SK-N-SH (cell line): ENCODE measurements around the gene TMEM218. TPM values are rescaled to one million over a fixed set of nuclear protein-coding genes. Genes with fewer than 3 reads are reported as not detected.

ENCODE experiments used
- CTCF ChIA-PET: fragments of 300-600, 350-600 bp; formaldehyde crosslinking; extraction: SDS; loops from one replicate; lab custom pipeline; 2021; lab: Yijun Ruan, JAX
- POLR2A ChIA-PET: fragments of 350-600 bp; sonication (Branson Sonifier 250); formaldehyde crosslinking; extraction: SDS; loops from one replicate; lab custom pipeline; 2020; ENCODE audit warnings: antibody characterized with exemption, inconsistent platforms; lab: Yijun Ruan, JAX
- DNase-seq: peaks from one replicate; pipeline ENCODE4 v3.0.0; 2012
- H2AFZ ChIP-seq: fragments of 200-600 bp; sonication (generic); 2 replicates; pipeline ENCODE4 v1.8.1; 2016; ENCODE audit warnings: antibody characterized with exemption, mild to moderate bottlenecking, low read depth
- H3F3A ChIP-seq: fragments of 200-600 bp; sonication (generic); replicated peaks from 2 replicates; pipeline ENCODE3; 2016; ENCODE audit warnings: antibody characterized with exemption, mild to moderate bottlenecking; ENCODE audit not compliant: insufficient read depth
- H3K27ac ChIP-seq, 2 experiments: fragments of 200-500 bp in 1 of 2; fragments of 200-600 bp in 1 of 2; sonication (Bioruptor generic) in 1 of 2; sonication (generic), shearing (Covaris generic) in 1 of 2; 2 replicates each; pipeline versions ENCODE4 v1.5.1 to v1.6.1; 2014 to 2016; ENCODE audit warnings: low read depth in 2 of 2, inconsistent platforms in 1 of 2, low read length in 1 of 2, mild to moderate bottlenecking in 1 of 2, mixed read lengths in 1 of 2
- H3K27me3 ChIP-seq: fragments of 200-600 bp; sonication (generic), shearing (Covaris generic); 2 replicates; pipeline ENCODE4 v1.6.1; 2016; ENCODE audit warnings: mixed run types; ENCODE audit not compliant: insufficient read depth
- H3K36me3 ChIP-seq, 2 experiments: fragments of 200-500 bp in 1 of 2; fragments of 200-600 bp in 1 of 2; sonication (Bioruptor generic) in 1 of 2; sonication (generic) in 1 of 2; replicated peaks in 1 of 2; 2 replicates each; pipeline versions ENCODE3 to v1.5.1; 2014 to 2016; ENCODE audit warnings: low read length in 1 of 2, mild to moderate bottlenecking in 1 of 2; ENCODE audit not compliant: insufficient read depth in 2 of 2, control insufficient read depth in 1 of 2
- H3K4me1 ChIP-seq, 2 experiments: fragments of 200-500 bp in 1 of 2; fragments of 200-600 bp in 1 of 2; sonication (Bioruptor generic) in 1 of 2; sonication (generic), shearing (Covaris generic) in 1 of 2; 2 replicates each; pipeline versions ENCODE4 v1.5.1 to v1.6.1; 2014 to 2016; ENCODE audit warnings: low read depth in 1 of 2, low read length in 1 of 2, mixed run types in 1 of 2; ENCODE audit not compliant: insufficient read depth in 2 of 2, control insufficient read depth in 1 of 2
- H3K4me2 ChIP-seq: fragments of 200-600 bp; sonication (generic), shearing (Covaris generic); 2 replicates; pipeline ENCODE4 v1.6.1; 2017; ENCODE audit warnings: mixed run types
- H3K4me3 ChIP-seq, 2 experiments: fragments of 200-500 bp in 1 of 2; fragments of 200-600 bp in 1 of 2; sonication (Bioruptor generic) in 1 of 2; sonication (generic), shearing (Covaris generic) in 1 of 2; 2 replicates each; pipeline versions ENCODE4 v1.5.1 to v1.8.1; 2014 to 2016; ENCODE audit warnings: low read depth in 2 of 2, inconsistent platforms in 1 of 2, low read length in 1 of 2, mild to moderate bottlenecking in 1 of 2, mixed read lengths in 1 of 2, moderate library complexity in 1 of 2
- H3K79me2 ChIP-seq: fragments of 200-600 bp; sonication (generic); 2 replicates; pipeline ENCODE4 v1.8.1; 2017; ENCODE audit warnings: mild to moderate bottlenecking; ENCODE audit not compliant: insufficient read depth
- H3K9ac ChIP-seq: fragments of 200-600 bp; sonication (generic); 2 replicates; pipeline ENCODE4 v1.6.1; 2017; ENCODE audit warnings: mixed run types
- H3K9me2 ChIP-seq: fragments of 200-600 bp; sonication (generic); 2 replicates; pipeline ENCODE4 v1.6.1; 2017; ENCODE audit warnings: mixed run types
- H3K9me3 ChIP-seq: fragments of 200-600 bp; sonication (generic); 2 replicates; pipeline ENCODE4 v1.6.1; 2017; ENCODE audit warnings: mixed run types, mild to moderate bottlenecking, moderate library complexity
- H4K20me1 ChIP-seq: fragments of 200-600 bp; sonication (generic); 2 replicates; pipeline ENCODE4 v1.6.1; 2017; ENCODE audit warnings: mild to moderate bottlenecking, mixed run types; ENCODE audit not compliant: insufficient read depth
- CHD2 ChIP-seq: fragments of 150-350 bp; IDR thresholded peaks from 2 replicates; pipeline ENCODE4 v1.6.1; 2018; ENCODE audit warnings: low read length; ENCODE audit not compliant: partially characterized antibody
- FOXM1 ChIP-seq: IDR thresholded peaks from 2 replicates; pipeline ENCODE4 v1.4.0; 2012; ENCODE audit warnings: low read depth, mild to moderate bottlenecking
- MXI1 ChIP-seq: IDR thresholded peaks from 2 replicates; pipeline ENCODE4 v1.6.1; 2012; ENCODE audit warnings: mild to moderate bottlenecking, low read depth, low read length, improper control_type of control experiment
- NFIC ChIP-seq: IDR thresholded peaks from 2 replicates; pipeline ENCODE4 v1.4.0; 2012; ENCODE audit warnings: borderline replicate concordance
- NRF1 ChIP-seq: IDR thresholded peaks from 2 replicates; pipeline ENCODE4 v1.6.1; 2012; ENCODE audit warnings: low read depth, mild to moderate bottlenecking, low read length
- POLR2AphosphoS5 ChIP-seq: IDR thresholded peaks from 2 replicates; pipeline ENCODE4 v1.6.1; 2012; ENCODE audit warnings: low read depth, low read length
- RAD21 ChIP-seq: IDR thresholded peaks from 2 replicates; pipeline ENCODE4 v1.6.1; 2012; ENCODE audit warnings: mild to moderate bottlenecking, low read length
- RCOR1 ChIP-seq: fragments of 150-350 bp; IDR thresholded peaks from 2 replicates; pipeline ENCODE4 v1.6.1; 2017; ENCODE audit warnings: antibody characterized with exemption, low read length
- TAF1 ChIP-seq: IDR thresholded peaks from 2 replicates; pipeline ENCODE4 v1.6.1; 2012; ENCODE audit warnings: low read depth, mild to moderate bottlenecking, low read length, moderate library complexity, borderline replicate concordance
- TEAD4 ChIP-seq: IDR thresholded peaks from 2 replicates; pipeline ENCODE4 v1.4.0; 2012; ENCODE audit warnings: mild to moderate bottlenecking, borderline replicate concordance; ENCODE audit not compliant: insufficient read depth
- WGBS: methylation state at CpG from one replicate; pipeline ENCODE4 v1.1.6; 2017; ENCODE audit warnings: low lambda C conversion rate; 5-methylcytosine and 5-hydroxymethylcytosine counted together
- polyA plus RNA-seq, 3 experiments: library from polyadenylated mRNA; depleted of rRNA; stranded (reverse); fragments of >200 nt; gene quantifications; 2 replicates each; pipeline ENCODE4 v1.2.3, GENCODE V29; 2012
- TF ChIP-seq, protein P1 (sequence below): IDR thresholded peaks from 2 replicates; pipeline ENCODE4 v1.4.0; 2012; ENCODE audit warnings: low read depth, borderline replicate concordance
- TF ChIP-seq, protein P2 (sequence below): IDR thresholded peaks from 2 replicates; pipeline ENCODE4; 2012

The TMEM218 gene
- polyA plus RNA-seq, 1 of the 3 experiments (the other 2 are of a cell fraction) = 36.2 TPM

DNA sequence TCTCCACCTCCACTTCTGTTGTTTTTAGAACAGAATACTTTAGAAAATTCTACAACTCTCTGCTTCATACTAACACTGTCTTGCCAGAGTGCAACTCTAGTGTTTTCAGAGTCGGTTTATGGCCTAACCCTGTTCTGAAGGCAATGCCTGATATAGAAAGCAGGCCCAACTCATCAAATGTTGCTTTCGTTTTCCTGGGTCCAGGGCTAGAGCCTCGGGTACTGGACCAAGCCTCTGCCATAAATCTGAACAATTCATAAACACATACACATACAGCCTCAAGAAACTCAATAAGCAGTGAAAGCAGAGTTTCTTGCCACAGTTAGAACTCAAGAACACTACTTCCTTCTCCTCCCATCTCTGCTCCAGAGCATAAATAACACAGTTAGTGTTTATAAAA, 9.8 kb downstream of the TMEM218 start:
- WGBS = 85% methylated on average over 3 of the region's 3 CpGs
- no peak overlapping the region for H3K4me3 ChIP-seq
- no peaks in the 10 kb centered on the region for H3K9me3 ChIP-seq
- no peaks in the 10 kb centered on the region for H3K27me3 ChIP-seq
- no peak for DNase-seq
- H3K36me3 ChIP-seq = peaks cover 20 to 27% of the 10 kb centered on the region in 2 experiments
- ChIA-PET POLR2A (no interaction called here), CTCF (interaction anchor here (8.1 kb wide), 1 partner anchor 41 kb away, joined by 44 read pairs; no protein-coding TSS in a partner anchor)
- no peaks in the 10 kb centered on the region for H3K4me1 ChIP-seq
- no peak overlapping the region for H3K4me2 ChIP-seq
- H3K27ac ChIP-seq = no peak overlapping the region
- no peaks in the 10 kb centered on the region for H3K9me2 ChIP-seq
- no peaks in the 10 kb centered on the region for H3F3A ChIP-seq
- peaks cover 15% of the 10 kb centered on the region; the same call in 1 of the 2 replicates for H3K79me2 ChIP-seq
- no peak overlapping the region for H2AFZ ChIP-seq
- no peaks in the 10 kb centered on the region for H4K20me1 ChIP-seq
- TF ChIP-seq POLR2AphosphoS5 (no peak), MXI1 (no peak), RAD21 (no peak), RCOR1 (no peak), TAF1 (no peak), TEAD4 (no peak), CHD2 (no peak), FOXM1 (no peak)
- TF ChIP-seq, protein P1, sequence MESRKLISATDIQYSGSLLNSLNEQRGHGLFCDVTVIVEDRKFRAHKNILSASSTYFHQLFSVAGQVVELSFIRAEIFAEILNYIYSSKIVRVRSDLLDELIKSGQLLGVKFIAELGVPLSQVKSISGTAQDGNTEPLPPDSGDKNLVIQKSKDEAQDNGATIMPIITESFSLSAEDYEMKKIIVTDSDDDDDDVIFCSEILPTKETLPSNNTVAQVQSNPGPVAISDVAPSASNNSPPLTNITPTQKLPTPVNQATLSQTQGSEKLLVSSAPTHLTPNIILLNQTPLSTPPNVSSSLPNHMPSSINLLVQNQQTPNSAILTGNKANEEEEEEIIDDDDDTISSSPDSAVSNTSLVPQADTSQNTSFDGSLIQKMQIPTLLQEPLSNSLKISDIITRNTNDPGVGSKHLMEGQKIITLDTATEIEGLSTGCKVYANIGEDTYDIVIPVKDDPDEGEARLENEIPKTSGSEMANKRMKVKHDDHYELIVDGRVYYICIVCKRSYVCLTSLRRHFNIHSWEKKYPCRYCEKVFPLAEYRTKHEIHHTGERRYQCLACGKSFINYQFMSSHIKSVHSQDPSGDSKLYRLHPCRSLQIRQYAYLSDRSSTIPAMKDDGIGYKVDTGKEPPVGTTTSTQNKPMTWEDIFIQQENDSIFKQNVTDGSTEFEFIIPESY = no peak
- no peak overlapping the region for H3K9ac ChIP-seq

DNA sequence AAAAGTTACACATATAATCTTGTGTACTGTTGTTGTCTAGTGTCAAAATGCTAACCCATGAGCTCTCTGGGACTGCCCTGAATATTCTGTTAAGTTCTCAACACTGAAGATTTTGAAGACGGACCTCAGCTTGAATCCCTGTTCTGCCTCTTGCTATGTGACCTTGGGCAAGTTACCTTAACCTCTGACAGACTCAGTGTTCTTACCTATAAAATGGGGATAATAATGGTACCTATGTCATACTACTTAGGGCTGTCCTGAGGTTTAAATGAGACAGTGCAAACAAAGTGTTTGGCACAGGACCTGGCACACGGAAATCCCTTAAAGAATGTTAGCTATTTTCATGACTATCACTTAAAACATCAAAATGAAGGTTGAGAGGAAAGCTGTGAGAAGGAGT, 11.3 kb downstream of the TMEM218 start:
- H3K9me2 ChIP-seq = no peaks in the 10 kb centered on the region
- no peak overlapping the region for H3K4me3 ChIP-seq
- peaks cover 25 to 35% of the 10 kb centered on the region in 2 experiments for H3K36me3 ChIP-seq
- CTCF ChIA-PET = interaction anchor here (1.4 to 13.2 kb wide), 3 partner anchors 9 to 41 kb away, joined by 4 to 147 read pairs (median 14); no protein-coding TSS in a partner anchor
- no peaks in the 10 kb centered on the region for H3F3A ChIP-seq
- no peak for TF ChIP-seq TEAD4
- TF ChIP-seq NRF1 = no peak
- no peak for TF ChIP-seq NFIC
- TF ChIP-seq MXI1 = no peak
- TF ChIP-seq, protein P2, sequence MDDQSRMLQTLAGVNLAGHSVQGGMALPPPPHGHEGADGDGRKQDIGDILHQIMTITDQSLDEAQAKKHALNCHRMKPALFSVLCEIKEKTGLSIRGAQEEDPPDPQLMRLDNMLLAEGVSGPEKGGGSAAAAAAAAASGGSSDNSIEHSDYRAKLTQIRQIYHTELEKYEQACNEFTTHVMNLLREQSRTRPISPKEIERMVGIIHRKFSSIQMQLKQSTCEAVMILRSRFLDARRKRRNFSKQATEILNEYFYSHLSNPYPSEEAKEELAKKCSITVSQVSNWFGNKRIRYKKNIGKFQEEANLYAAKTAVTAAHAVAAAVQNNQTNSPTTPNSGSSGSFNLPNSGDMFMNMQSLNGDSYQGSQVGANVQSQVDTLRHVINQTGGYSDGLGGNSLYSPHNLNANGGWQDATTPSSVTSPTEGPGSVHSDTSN = no peak
- peaks cover 4% of the 10 kb centered on the region; the same call in 1 of the 2 replicates for H3K79me2 ChIP-seq
- 87% methylated on average over 2 of the region's 2 CpGs for WGBS
- H3K27ac ChIP-seq = no peak overlapping the region
- H3K4me1 ChIP-seq = no peaks in the 10 kb centered on the region
- no peak overlapping the region for H2AFZ ChIP-seq
- POLR2A ChIA-PET = no interaction called here
- no peaks in the 10 kb centered on the region for H4K20me1 ChIP-seq
- H3K4me2 ChIP-seq = no peak overlapping the region
- H3K27me3 ChIP-seq = no peaks in the 10 kb centered on the region
- no peaks in the 10 kb centered on the region for H3K9me3 ChIP-seq
- H3K9ac ChIP-seq = no peak overlapping the region
- no peak for DNase-seq
